ENCODE data around the gene CD8B.
"Not testable (repeated sequence)": the region's sequence is repeated elsewhere in the genome, so short reads cannot be mapped to it uniquely, and the experiment has no call there.

Gene CD8B

DNA sequence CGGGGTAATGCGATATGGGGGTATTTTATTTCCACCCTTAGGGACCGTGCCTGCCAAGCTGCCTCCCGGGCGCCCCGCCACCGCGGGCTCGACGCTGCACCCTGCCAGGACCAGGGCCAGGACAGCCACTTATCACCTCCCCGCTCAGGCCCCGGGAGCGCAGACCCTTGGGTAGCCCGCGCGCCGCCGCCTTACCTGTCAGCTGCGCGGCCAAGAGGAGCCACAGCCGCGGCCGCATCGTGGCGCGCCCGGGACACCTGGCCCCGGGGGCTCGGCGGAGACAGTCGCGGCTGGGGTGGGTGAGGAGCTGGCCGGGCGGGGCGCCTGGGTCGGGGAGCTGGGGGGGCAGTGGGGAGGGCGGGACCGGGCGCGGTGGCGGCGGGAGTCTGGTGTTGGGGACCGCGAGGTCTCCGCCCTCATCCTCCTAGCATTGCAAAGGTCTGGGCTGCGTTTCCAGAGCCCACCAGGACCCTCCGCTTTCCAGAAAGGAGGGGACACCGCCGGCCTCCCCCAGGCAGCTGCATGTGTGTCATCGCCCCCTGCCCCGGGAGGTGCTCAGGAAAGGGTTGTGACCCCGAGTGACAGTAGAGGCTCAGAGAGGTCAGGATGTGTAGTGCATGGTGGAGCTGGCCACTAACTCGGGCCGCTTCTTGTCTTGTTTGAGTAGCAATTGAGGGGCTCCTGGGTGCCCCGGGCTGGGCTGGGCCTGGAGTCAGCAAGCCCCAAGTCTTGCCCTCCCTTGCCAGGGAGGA lies at the start of gene CD8B:
CD8B (minus strand) TSS at position 259 of the 752 bp plus-strand sequence; CDS start at position 238, 21 bp downstream.
- not testable (repeated sequence) for DNase-seq

- DNase-seq, result not testable (repeated sequence)
Measured at GRCh38 chr2:86905868-86906267, 44.2 kb upstream of the CD8B start.

- not testable (repeated sequence) for DNase-seq
Measured at GRCh38 chr2:86900687-86901086, 39.0 kb upstream of the CD8B start.

DNA sequence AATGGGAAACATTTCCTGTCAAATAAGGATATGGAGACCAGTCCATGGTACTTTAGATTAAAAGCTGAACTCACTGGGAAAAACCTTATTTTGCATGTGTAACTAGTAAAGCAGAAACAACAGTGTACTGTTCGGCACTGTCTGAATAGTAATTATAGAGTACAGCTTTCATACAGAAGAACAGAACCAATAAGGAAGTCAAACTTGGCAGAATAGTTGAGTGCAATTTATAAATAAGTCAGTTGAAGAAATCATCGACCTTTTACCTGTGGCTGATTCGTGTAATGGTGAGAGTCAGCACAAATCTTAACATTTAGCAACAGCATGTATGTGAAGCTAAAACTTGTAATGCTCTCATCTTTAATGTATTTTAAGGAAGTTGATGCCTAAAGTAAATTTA lies 24.3 kb upstream of the CD8B start:
- DNase-seq, result not testable (repeated sequence)

DNA sequence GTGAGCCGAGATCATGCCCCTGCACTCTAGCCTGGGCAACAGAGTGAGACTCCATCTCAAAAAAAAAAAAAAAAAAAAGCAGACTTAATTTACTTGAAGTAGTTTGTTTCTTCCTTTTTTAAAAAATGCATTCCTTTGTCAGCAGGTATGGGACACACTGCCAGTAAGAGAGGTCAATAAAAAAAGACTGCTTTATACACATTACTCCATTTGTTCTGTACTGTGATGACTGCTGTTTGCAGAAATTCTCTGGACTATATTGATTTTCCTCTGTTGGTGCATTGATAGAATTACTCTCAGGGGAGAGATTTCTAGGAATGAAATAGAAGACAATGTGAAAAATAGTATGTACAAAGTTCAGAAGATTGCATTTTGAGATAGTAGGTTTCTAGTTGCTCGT lies 21.2 kb upstream of the CD8B start:
- DNase-seq, result not testable (repeated sequence)

GRCh38 chr2:86882118-86882665 lies 20.5 kb upstream of the CD8B start:
- not testable (repeated sequence) for DNase-seq

GRCh38 chr2:86878986-86879385 lies 17.3 kb upstream of the CD8B start:
- DNase-seq, result not testable (repeated sequence)

GRCh38 chr2:86870941-86871340 lies 9.3 kb upstream of the CD8B start:
- DNase-seq, result not testable (repeated sequence)

DNA sequence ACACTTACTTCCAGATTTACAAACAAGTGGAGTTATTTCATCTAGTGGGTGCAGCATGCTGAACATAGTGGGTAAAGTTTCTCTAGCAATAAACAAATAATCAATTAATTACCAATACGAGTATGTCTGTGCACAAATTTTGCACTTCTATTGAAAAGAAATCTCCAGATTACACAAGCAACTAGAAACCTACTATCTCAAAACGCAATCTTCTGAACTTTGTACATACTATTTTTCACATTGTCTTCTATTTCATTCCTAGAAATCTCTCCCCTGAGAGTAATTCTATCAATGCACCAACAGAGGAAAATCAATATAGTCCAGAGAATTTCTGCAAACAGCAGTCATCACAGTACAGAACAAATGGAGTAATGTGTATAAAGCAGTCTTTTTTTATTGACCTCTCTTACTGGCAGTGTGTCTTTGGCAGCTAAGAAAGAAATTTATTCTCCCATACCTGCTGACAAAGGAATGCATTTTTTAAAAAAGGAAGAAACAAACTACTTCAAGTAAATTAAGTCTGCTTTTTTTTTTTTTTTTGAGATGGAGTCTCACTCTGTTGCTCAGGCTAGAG lies 7.3 kb upstream of the CD8B start:
- DNase-seq, result not testable (repeated sequence)

- not testable (repeated sequence) for DNase-seq
Measured at GRCh38 chr2:86862380-86862703, 656 bp upstream of the CD8B start.

GRCh38 chr2:86861175-86861574 lies 511 bp downstream of the CD8B start:
- DNase-seq, result not testable (repeated sequence)

- not testable (repeated sequence) for DNase-seq
Measured at GRCh38 chr2:86860573-86860972, 1.1 kb downstream of the CD8B start.

DNA sequence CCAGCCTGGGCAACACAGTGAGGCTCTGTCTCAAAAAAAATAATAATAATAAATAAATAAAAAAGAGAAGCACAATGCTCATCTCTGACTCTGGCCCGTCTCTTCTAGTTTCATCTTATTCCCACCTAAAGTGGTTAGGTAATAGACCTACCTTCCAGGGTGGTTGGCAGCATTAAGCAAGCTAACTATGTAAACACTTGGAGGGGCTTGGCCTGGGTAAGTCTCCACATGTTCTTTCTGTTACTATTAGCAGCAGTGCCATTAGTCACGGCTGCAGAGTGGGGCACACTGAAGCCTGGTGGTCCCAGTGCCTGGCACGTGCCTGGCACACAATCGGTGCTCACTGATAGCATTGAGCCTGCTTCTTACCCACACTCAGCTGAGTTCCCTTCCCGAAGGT lies 4.0 kb downstream of the CD8B start:
- DNase-seq, result not testable (repeated sequence)

GRCh38 chr2:86856498-86856897 lies 5.2 kb downstream of the CD8B start:
- not testable (repeated sequence) for DNase-seq

GRCh38 chr2:86855981-86856380 lies 5.7 kb downstream of the CD8B start:
- not testable (repeated sequence) for DNase-seq

DNA sequence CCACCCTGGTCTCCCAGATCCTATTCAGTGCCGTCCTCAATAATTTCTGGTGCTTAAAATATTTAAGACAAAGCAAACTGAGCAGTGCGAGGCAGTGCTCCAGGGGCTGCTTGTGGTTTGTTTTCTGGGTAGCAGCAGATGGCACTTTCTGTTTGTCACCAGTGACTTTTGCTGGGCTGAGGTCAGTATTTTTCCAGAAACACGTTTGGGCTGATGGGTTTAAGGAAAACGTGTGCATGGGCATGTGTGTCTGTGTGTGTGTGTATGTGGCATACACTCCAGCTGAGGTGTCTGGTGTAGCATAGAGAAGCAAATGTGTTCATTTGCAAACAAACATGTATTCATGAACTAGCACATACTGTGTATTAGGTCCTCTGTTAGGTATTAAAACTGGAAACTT lies 10.1 kb downstream of the CD8B start:
- not testable (repeated sequence) for DNase-seq

GRCh38 chr2:86842607-86843234 lies 19.0 kb downstream of the CD8B start:
- DNase-seq, result not testable (repeated sequence)

DNA sequence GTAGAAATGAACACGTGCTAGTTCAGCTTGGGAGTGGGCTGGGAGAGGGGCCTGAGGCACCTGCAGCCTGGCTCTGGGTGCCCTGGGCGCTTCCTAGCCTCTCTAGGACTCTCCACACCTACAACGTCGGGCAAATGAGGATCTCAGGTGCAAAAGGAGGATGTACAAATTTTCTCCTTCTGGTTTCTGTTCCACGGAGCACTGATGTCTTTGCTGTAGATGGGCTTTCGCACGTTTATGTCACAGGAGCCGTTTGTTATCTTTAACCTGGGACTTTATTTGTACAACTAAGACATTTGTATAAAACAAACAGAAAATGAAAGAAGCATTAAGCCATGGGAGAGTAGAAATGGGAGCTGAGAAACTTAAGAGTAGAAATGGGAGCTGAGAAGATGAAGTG lies 20.4 kb downstream of the CD8B start:
- DNase-seq, result not testable (repeated sequence)

- DNase-seq, result not testable (repeated sequence)
Measured at GRCh38 chr2:86839871-86840548, 21.7 kb downstream of the CD8B start.

DNA sequence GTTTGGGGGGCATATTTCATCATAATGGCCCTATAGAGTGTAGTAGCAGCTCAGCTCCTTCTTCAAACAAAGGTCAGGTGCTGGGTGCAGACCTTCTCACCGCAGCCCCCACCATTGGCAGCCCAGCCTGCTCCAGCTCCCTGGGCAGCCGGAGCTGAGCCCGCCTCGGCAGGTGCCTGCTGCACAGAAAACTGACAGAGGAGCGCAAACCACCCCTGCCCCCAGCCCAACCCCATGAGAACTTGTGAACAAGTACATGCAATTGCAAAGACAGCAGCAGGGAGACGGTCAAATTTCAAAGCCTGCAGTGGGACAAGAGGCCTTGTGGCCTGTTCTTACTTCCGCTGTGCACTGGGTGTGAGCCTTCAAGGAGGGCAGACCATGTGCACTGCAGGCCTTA lies 22.2 kb downstream of the CD8B start:
- DNase-seq, result not testable (repeated sequence)

DNA sequence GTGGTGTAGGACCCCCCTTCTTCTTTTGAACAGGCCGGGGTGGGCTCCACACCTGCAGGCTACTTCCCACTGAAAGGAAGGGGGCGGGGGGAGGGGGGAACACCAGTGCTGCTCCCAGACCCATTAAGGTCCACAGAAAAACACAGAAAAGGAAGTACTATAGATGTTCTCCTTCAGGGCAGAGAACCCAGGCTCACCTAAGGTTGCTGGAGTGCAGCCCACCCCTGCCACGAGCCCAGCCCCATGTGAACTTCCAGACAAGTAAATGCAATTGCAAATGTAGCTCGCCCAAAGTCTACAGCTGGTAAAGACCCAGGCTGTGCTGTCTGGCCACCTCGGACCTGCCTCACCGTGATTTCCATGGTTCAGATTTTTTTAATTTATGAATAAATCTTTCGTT lies 24.0 kb downstream of the CD8B start:
- not testable (repeated sequence) for DNase-seq

DNA sequence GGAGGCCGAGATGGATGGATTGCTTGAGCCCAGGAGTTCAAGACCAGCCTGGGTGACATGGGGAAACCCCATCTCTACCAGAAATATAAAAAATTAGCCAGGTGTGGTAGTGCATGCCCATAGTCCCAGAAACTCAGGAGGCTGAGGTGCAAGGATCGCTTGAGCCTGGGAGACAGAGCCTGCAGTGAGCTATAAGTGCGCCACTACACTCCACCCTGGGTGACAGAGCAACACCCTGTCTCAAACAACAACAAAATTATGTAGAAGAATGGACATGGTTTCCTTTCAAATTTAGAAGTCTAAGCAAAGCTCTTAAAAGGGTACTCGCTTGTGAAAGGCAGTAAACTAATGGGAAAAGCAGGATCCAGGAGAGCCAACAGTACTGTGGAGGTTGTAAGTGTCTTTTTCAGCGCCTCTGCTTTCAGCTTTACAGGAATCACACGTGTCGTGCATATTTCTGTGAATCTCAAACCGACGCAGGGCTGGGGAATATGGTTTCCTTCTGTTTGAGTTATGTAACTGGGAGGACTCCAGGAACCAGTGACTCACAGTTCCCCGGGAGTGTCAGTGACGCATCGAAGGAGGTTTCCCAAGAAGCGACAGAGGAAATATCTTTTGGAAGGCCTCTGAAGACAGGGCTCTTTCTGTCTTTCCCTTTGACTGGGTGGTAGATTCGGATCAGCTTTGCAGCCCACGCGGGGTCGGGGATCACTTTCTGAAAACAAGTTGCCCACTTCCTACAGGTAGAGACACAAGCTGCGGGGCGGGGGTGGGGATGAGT lies 24.6 kb downstream of the CD8B start:
- not testable (repeated sequence) for DNase-seq

All from NCI-H1092 (cell line).